Activated T-cell treated with anti-CD3 and anti-CD28 coated beads for 24 hours (primary cell): ENCODE data around the gene ADIG.

Experiments
- DNase-seq: peaks from one replicate; pipeline ENCODE4 v3.0.0-alpha.2; 2020; ENCODE audit warnings: low read depth

ADIG gene

DNA sequence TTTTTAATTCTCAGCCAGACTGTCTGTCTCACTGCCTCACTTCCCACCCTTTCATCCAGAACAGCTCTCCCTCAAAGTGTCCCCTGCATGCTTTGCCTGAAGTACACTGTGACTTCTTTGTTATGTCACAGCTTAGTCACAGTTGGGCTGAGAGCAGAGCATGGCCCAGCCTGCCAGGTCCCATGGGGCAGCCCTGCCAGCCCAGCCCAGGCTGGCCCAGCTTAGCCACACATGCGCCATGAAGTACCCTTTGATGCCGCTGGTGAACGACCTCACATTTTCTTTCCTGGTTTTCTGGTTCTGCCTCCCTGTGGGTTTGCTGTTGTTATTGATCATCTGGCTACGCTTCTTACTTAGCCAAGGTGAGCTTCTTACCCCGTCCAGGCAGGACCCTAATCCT is at the start of gene ADIG:
ADIG (plus strand) TSS at position 185 of the 400 bp plus-strand sequence; CDS start at position 239, 54 bp downstream.
- DNase-seq: no peak

GRCh38 chr20:38534756-38535155 is 46.2 kb upstream of the ADIG start:
- no peak for DNase-seq

DNA sequence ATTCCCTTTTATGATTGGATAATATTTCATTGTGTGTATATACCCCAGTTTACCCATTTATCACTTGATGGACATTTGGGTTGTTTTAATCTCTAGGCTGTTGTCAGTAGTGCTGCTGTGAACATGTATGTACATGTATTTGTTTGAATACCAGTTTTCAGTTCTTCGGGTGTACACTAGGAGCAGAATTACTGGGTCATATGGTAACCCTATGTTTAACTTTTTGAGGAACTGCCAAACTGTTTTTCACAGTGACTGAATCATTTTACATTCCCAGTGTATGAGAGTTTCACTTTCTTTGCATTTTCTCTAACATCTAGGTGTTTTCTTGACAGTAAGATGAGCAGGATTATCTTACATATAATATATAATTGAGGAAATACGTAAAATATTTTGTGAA is 44.7 kb upstream of the ADIG start:
- DNase-seq: no peak

DNA sequence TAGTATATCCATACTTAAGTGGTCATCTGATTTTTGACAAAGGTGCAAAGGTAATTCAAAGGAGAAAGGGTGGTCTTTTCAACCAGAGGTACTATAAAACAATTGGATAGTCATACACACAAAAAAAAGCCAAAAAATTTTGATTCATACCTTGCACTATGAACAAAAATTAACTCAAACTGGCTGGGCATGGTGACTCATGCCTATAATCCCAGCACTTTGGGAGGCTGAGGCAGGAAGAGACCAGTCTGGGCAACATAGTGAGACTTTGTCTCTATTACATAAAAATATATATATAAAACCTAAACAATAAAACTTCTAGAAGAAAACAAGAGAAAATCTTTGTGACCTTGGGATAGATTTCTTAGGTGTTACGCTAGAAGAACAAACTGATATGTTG is 43.8 kb upstream of the ADIG start:
- no peak for DNase-seq

DNA sequence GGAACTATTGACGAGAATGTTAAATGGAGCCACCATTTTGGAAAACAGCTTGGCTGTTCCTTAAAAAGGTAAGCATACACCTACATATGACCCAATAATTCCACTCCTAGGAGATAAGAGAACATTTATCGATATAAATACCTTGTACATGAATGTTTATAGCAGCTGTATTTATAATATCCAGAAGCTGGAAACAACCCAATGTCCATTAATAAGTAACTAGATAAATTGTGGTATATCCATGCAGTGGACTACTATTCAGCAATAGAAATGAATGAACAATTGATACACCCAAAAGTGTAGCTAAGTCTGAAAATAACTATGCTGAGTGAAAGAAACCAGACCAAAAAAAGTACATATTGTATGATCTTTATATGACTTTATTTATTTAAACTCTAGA is 42.2 kb upstream of the ADIG start:
- DNase-seq: no peak

GRCh38 chr20:38543014-38543906 is 37.7 kb upstream of the ADIG start:
- no peak for DNase-seq

DNA sequence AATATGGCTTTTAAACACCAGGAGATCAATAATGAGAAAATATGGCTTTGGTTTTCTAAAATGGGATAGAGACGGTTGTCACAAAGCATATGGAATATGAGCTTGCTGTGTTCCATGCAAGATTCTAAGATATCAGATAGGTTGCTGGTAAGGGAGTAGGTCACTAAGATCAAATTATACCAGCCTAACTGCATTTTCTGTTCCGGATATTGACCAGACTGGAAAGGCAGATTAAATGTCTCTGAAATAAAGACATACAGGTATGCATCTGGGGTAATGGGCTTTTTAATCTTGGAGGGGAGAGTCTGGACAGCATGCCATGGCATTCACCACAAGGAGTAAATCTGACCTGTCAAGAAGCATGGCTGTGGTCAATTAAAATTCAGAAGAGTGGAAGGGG is 35.2 kb upstream of the ADIG start:
- DNase-seq: no peak

GRCh38 chr20:38547288-38548085 is 33.5 kb upstream of the ADIG start:
- DNase-seq: no peak

DNA sequence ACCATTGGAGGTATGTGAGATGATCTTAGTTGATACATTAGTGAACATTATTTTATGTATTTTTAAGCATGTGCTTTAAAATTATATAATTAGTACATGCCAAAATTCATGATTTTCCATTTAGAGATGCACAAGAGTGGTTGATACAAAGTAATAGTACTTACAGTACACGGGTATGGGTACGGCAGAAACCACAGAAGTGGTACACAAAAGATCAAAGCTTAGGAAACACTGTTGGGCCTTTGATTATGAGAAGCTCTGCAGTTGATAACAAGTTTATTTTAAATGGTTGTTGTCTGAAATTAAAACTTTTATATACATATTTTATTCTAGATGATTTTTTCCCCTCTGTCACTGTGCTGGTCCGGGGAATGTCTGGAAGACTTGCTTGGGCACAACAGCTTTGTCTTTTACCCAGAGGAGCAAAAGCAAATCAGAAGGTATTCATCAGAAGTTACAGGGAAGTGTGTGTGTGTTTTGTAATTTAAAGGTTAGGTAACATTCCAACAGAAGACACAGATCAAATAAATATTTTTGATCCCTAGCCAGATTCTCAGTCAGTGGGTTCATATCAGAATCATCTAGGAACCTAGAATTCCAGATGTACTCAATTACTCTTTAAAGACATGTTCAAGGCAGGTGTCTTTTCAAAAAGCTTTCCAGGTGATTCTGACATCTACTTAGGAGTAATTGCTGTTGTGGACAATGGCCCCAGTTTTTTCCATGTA is 32.5 kb upstream of the ADIG start:
- no peak for DNase-seq

DNA sequence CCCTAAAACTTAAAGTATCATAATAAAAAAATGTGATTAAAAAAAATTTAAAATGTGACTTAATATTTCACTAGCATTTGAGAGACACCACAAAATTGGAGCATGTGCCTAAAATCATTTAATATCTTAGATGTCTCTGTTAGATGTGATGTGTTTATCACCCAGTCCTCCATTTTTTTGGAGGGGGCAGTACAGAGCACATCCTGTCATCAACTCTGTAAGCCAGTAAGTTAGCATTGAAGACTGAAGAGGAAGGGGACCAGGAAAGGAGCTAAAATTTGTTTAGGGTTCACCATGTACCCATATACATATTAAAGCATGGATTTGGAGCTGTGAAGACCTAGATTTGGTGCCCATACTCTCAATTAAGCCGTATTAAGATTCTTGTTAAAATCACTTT is 30.7 kb upstream of the ADIG start:
- no peak for DNase-seq

DNA sequence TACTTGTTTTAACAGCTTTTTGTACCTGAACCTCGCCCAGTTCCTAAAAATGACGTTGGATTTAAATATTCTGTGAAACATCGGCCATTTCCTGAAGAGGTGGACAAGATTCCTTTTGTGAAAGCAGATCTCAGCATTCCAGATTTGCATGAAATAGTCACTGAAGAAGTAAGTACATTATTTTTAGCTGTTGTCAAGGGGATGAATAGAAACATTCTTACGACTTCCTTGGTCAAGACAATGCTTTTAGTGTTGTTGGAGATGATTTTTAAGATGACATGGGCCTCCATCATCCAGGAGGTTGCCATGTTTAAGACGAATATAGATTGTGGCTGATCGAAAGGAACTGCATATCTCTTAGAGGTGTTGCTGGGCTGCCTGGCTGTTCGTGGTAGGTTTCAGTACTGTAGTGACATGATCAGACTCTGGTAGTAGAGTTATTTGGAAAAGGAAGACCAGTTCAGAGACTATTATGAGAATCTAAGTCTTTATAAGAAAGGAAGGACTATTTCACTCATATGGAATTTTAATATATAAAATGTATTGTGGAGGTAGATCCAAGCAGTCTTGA is 29.9 kb upstream of the ADIG start:
- no peak for DNase-seq

DNA sequence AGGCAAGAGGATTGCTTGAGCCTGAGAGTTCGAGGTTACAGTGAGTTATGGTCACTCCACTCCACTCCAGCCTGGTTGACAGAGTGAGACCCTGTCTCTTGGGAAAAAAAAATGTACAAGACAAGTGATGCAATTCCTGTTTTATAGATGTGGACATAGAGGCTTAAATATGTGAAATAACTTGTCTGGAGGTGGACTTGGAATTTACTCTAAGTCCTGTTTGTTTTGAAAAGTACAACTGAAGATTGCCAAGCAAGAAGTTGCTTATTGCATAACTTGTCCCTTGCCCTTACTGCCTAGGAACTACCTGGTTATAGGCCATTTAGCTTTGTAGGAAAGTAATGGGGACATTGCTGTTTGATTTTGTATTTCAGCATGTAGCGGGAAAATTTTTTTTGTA is 26.0 kb upstream of the ADIG start:
- no peak for DNase-seq

DNA sequence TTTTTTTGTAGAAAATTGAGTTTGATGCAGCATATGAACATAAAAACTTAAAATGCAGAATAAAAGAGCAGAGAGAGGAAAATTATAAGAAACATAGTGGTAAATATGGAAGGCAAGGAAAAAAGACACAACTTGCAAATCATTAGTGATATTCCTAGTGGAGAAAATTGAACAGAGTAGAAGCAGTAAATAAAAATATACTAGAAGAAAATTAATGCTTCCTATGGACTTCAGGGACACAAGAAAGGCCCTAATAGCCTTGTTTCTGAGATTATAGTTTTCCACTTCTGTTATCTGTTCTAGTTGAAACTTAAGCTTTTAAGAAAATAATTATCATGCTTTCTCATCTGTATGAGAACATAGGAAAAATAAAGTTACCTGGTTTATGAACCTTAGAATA is 25.6 kb upstream of the ADIG start:
- DNase-seq: no peak

- DNase-seq: no peak
Observed at GRCh38 chr20:38557174-38557573, 23.8 kb upstream of the ADIG start.

DNA sequence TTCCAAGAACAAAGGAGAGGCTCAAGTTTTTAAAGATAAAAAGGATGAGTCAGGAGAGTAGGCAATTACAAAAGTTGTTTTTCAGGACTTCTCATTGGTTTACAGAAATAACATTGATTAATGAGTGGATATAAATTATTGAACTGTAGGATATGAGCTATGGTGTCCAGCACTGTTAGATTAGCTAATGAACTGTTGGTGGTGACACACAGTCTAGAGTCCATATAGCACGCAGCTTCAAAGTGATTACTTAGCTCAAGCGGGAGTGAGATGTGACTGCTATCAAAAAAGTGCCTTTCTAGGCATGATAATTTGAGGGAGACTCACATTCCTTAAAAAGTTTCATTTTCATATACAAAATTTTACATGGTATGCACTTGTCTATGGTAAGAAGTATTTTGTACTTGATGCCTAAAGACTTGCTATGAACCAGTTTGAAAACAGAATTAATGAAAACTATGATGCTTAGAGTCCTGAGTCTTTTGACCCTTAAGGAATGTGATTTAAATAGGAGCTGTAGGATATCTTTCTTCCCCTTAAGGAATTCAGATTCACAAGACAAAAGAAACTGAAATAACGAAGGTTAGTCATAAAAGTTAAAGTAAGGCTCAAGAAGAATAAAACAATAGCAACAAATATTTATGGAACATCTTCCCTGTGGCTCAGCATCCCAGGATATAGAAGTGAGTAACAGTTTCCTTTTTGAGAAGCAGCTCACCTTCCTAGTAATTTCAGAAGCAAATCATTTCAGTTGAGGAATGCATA is 22.2 kb upstream of the ADIG start:
- no peak for DNase-seq

DNA sequence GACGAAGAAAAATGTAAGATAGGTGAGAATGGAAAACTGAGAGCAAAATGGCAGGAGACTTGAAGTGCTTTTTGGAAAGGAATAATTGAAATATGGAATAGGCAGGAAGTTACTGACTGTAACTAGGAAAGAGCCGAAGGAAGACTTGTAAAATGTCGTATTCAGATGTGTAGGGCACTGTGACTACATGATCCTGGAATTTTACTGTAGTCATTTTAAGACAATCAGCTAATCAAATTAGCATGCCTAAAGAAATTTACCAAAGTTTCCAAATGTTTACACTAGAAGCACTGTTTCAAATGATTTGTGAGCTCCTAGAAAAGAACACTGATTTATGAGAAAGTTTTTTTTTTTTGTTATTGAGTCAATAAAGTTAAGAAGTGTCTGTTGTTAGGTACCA is 21.2 kb upstream of the ADIG start:
- no peak for DNase-seq

DNA sequence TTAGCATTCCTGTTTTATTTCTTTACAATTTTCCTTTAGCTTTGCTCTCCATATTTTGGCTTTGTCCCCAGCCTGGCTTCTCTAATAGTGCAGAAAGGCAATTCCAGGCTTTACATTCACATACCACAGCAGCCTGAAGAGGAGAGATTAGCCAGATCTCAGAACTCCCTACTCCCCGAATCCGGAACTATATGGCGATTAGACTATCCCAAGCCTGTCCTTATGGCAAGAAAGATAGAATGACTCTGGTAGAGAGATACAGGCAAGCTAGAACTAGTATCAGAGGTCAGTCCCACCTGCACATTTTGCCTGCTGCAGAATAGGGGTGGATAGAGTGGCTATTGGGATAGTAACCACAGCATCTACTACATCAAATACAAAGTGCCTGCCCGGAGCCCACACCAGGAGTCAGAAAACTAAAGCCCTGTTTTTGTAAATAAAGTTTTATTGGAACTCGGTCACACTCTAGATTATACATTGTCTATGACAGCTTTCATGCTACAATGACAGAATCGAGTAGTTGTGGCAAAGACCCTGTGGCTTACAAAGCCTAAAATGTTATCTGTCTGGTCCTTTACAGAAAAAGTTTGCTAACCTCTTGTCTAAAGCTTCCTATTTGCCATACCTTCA is 17.1 kb upstream of the ADIG start:
- no peak for DNase-seq

DNA sequence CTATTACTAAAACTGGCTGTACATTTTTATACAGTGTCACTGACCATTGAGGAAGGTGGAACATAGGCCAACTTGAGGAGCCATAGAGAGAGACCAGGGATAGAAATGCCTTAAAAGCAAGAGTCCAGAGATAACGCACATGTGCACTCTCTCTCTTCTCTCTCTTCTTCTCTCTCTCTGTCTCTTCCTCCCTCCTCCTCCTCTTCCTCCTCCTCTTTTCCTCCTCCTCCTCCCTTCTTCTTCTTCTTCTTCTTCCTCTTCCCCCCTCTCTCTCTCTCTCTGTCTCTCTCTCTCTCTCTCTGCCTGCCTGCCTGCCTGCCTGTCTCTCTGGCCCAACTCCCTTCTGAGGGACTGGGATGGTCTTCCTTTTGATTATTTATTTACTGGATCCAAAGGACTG is 16.3 kb upstream of the ADIG start:
- no peak for DNase-seq

DNA sequence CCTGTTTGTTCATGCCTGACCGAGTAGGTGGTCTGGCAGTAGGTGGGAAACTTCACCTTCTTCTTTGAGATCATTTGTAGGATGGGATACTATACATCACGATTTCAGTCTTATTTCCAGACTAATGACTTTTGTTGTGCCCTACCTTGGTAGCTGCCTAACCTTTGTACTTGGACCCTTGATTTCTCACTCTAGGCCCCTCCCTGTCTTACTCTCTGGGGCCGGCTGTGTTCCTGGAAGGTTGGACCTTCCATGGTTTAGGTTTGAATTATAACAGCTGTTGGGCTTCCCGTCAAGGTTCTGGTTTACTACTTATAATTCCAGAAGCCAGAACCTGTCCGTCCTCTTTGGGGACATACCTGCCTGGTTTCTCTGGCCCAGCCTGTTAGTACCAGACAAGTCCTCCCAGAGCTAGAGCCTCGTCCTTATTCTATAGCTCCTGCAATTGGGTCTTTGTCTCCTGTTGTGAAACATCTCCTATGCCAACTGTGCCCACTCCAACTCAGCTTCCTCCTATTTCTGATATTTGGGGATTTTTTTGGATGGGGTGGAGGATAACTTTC is 14.9 kb upstream of the ADIG start:
- no peak for DNase-seq

- DNase-seq: no peak
Observed at GRCh38 chr20:38569747-38570525, 11.1 kb upstream of the ADIG start.
